Activated CD4-positive, alpha-beta T cell treated with anti-CD3 and anti-CD28 coated beads, Interleukin-10, Interleukin-2, amounts not matched to agents 100 ng/mL and 50 ng/mL, durations not matched to agents 16 hours and 8 hours (primary cell): ENCODE data around the gene SLC22A2.
"Not testable (repeated sequence)": the region's sequence is repeated elsewhere in the genome, so short reads cannot be mapped to it uniquely, and the experiment has no call there.

Experiments
- DNase-seq: peaks from one replicate; pipeline ENCODE4 v3.0.0-alpha.2; 2020

The SLC22A2 gene

GRCh38 chr6:160258346-160259142 is at the start of gene SLC22A2:
TSS of gene SLC22A2 (minus strand) at chr6:160258821. CDS start at chr6:160258757, 64 bp downstream.
- no peak for DNase-seq

- DNase-seq = no peak
Observed at GRCh38 chr6:160305926-160306713, 47.5 kb upstream of the SLC22A2 start.

GRCh38 chr6:160303806-160304205 is 45.2 kb upstream of the SLC22A2 start:
- no peak for DNase-seq

- not testable (repeated sequence) for DNase-seq
Observed at GRCh38 chr6:160302431-160303082, 43.9 kb upstream of the SLC22A2 start.

- DNase-seq = no peak
Observed at GRCh38 chr6:160301339-160301738, 42.7 kb upstream of the SLC22A2 start.

GRCh38 chr6:160300076-160300695 is 41.6 kb upstream of the SLC22A2 start:
- no peak for DNase-seq

- no peak for DNase-seq
Observed at GRCh38 chr6:160299559-160299958, 40.9 kb upstream of the SLC22A2 start.

- no peak for DNase-seq
Observed at GRCh38 chr6:160298121-160298520, 39.5 kb upstream of the SLC22A2 start.

- no peak for DNase-seq
Observed at GRCh38 chr6:160297310-160297709, 38.7 kb upstream of the SLC22A2 start.

GRCh38 chr6:160293844-160294243 is 35.2 kb upstream of the SLC22A2 start:
- no peak for DNase-seq

GRCh38 chr6:160285541-160286105 is 27.0 kb upstream of the SLC22A2 start:
- DNase-seq = no peak

GRCh38 chr6:160284575-160284974 is 26.0 kb upstream of the SLC22A2 start:
- no peak for DNase-seq

GRCh38 chr6:160282444-160282843 is 23.8 kb upstream of the SLC22A2 start:
- no peak for DNase-seq

- no peak for DNase-seq
Observed at GRCh38 chr6:160279850-160280249, 21.2 kb upstream of the SLC22A2 start.

- no peak for DNase-seq
Observed at GRCh38 chr6:160278786-160279310, 20.2 kb upstream of the SLC22A2 start.

- no peak for DNase-seq
Observed at GRCh38 chr6:160278311-160278710, 19.7 kb upstream of the SLC22A2 start.

GRCh38 chr6:160277546-160277945 is 18.9 kb upstream of the SLC22A2 start:
- no peak for DNase-seq

- DNase-seq = no peak
Observed at GRCh38 chr6:160277144-160277543, 18.5 kb upstream of the SLC22A2 start.

- no peak for DNase-seq
Observed at GRCh38 chr6:160276126-160276525, 17.5 kb upstream of the SLC22A2 start.

GRCh38 chr6:160275511-160276003 is 16.9 kb upstream of the SLC22A2 start:
- no peak for DNase-seq

- no peak for DNase-seq
Observed at GRCh38 chr6:160274871-160275510, 16.4 kb upstream of the SLC22A2 start.

GRCh38 chr6:160273750-160274149 is 15.1 kb upstream of the SLC22A2 start:
- DNase-seq = no peak
